HEK293 (cell line): ENCODE data around the gene UHRF1.

Source experiments
- CTCF ChIA-PET: fragments of 350-600 bp; formaldehyde crosslinking; extraction: SDS; loops from one replicate; lab custom pipeline; 2021; ENCODE audit warnings: antibody characterized with exemption; lab: Yijun Ruan, JAX
- POLR2A ChIA-PET: fragments of 300-600 bp; formaldehyde crosslinking; extraction: SDS; loops from one replicate; lab custom pipeline; 2020; ENCODE audit warnings: antibody characterized with exemption, inconsistent platforms; lab: Yijun Ruan, JAX
- H3K27ac ChIP-seq: fragments of 200-500 bp; sonication (Bioruptor generic); 2 replicates; pipeline ENCODE4 v1.5.1; 2014; ENCODE audit warnings: low read depth, low read length, control low read depth, inconsistent platforms; ENCODE audit errors: extremely low read depth
- H3K36me3 ChIP-seq, 2 experiments: fragments of 200-500 bp in 1 of 2; sonication (Bioruptor generic) in 1 of 2; 1 replicate in 1 of 2; 2 replicates in 1 of 2; pipeline ENCODE4 v1.5.1; 2014 to 2017; ENCODE audit warnings: inconsistent platforms in 2 of 2, low read length in 2 of 2; ENCODE audit not compliant: control insufficient read depth in 2 of 2, insufficient read depth in 1 of 2
- H3K4me1 ChIP-seq: fragments of 200-500 bp; sonication (Bioruptor generic); 2 replicates; pipeline ENCODE4 v1.5.1; 2014; ENCODE audit warnings: mild to moderate bottlenecking, low read length, inconsistent platforms; ENCODE audit not compliant: control insufficient read depth, insufficient read depth
- H3K4me3 ChIP-seq: 2 replicates; pipeline ENCODE4 v1.5.1; 2011; ENCODE audit warnings: low read depth, mild to moderate bottlenecking, control low read depth, low read length, moderate library complexity
- H3K9me3 ChIP-seq: fragments of 200-500 bp; sonication (Bioruptor generic); 2 replicates; pipeline ENCODE4 v1.5.1; 2014; ENCODE audit warnings: low read depth, low read length, inconsistent platforms; ENCODE audit not compliant: control insufficient read depth, insufficient read depth
- EGR2 ChIP-seq: fragments of 450-650 bp; formaldehyde crosslinking; IDR thresholded peaks from 2 replicates; pipeline ENCODE4 v1.5.1; 2016; ENCODE audit warnings: low read depth, missing biosample characterization, missing genetic modification characterization
- SALL2 ChIP-seq: fragments of 450-650 bp; formaldehyde crosslinking; IDR thresholded peaks from 2 replicates; pipeline ENCODE4 v1.5.0; 2017; ENCODE audit warnings: missing biosample characterization, mild to moderate bottlenecking, missing genetic modification characterization, borderline replicate concordance
- TRIM28 ChIP-seq: IDR thresholded peaks from 2 replicates; pipeline ENCODE4 v1.6.1; 2011; ENCODE audit warnings: low read length, control low read depth, borderline replicate concordance
- ZBTB17 ChIP-seq: fragments of 450-650 bp; formaldehyde crosslinking; IDR thresholded peaks from 2 replicates; pipeline ENCODE4 v1.5.1; 2016; ENCODE audit warnings: missing biosample characterization, missing genetic modification characterization
- ZBTB48 ChIP-seq: fragments of 450-650 bp; formaldehyde crosslinking; IDR thresholded peaks from 2 replicates; pipeline ENCODE4 v1.5.1; 2016; ENCODE audit warnings: missing biosample characterization, missing genetic modification characterization
- ZIC2 ChIP-seq: fragments of 450-650 bp; formaldehyde crosslinking; IDR thresholded peaks from 2 replicates; pipeline ENCODE4 v1.5.1; 2016; ENCODE audit warnings: missing biosample characterization, missing genetic modification characterization
- ZNF302 ChIP-seq: fragments of 450-650 bp; formaldehyde crosslinking; IDR thresholded peaks from 2 replicates; pipeline ENCODE4 v1.5.1; 2016; ENCODE audit warnings: missing biosample characterization, missing genetic modification characterization, low read depth
- ZNF558 ChIP-seq: fragments of 450-650 bp; formaldehyde crosslinking; IDR thresholded peaks from 2 replicates; pipeline ENCODE4 v1.5.1; 2016; ENCODE audit warnings: missing biosample characterization, missing genetic modification characterization
- ZNF600 ChIP-seq: fragments of 450-650 bp; formaldehyde crosslinking; IDR thresholded peaks from 2 replicates; pipeline ENCODE4 v1.5.1; 2016; ENCODE audit warnings: missing biosample characterization, missing genetic modification characterization
- ZNF658 ChIP-seq: fragments of 450-650 bp; formaldehyde crosslinking; IDR thresholded peaks from 2 replicates; pipeline ENCODE4; 2016; ENCODE audit warnings: missing biosample characterization, missing genetic modification characterization
- TF ChIP-seq, protein P1 (sequence below): fragments of 450-650 bp; IDR thresholded peaks from 2 replicates; pipeline ENCODE4 v1.5.1; 2018; ENCODE audit warnings: missing biosample characterization, missing genetic modification characterization
- TF ChIP-seq, protein P2 (sequence below): fragments of 450-650 bp; formaldehyde crosslinking; IDR thresholded peaks from 2 replicates; pipeline ENCODE4 v1.5.1; 2016; ENCODE audit warnings: missing biosample characterization, missing genetic modification characterization
- TF ChIP-seq, protein P3 (sequence below): fragments of 450-650 bp; formaldehyde crosslinking; IDR thresholded peaks from 2 replicates; pipeline ENCODE4 v1.5.1; 2016; ENCODE audit warnings: missing biosample characterization, missing genetic modification characterization
- TF ChIP-seq, protein P4 (sequence below): fragments of 450-650 bp; formaldehyde crosslinking; IDR thresholded peaks from 2 replicates; pipeline ENCODE4 v1.5.1; 2016; ENCODE audit warnings: missing biosample characterization, missing genetic modification characterization
- TF ChIP-seq, protein P5 (sequence below): fragments of 450-650 bp; formaldehyde crosslinking; IDR thresholded peaks from 2 replicates; pipeline ENCODE4 v1.5.1; 2016; ENCODE audit warnings: missing biosample characterization, missing genetic modification characterization, borderline replicate concordance

UHRF1 gene

DNA sequence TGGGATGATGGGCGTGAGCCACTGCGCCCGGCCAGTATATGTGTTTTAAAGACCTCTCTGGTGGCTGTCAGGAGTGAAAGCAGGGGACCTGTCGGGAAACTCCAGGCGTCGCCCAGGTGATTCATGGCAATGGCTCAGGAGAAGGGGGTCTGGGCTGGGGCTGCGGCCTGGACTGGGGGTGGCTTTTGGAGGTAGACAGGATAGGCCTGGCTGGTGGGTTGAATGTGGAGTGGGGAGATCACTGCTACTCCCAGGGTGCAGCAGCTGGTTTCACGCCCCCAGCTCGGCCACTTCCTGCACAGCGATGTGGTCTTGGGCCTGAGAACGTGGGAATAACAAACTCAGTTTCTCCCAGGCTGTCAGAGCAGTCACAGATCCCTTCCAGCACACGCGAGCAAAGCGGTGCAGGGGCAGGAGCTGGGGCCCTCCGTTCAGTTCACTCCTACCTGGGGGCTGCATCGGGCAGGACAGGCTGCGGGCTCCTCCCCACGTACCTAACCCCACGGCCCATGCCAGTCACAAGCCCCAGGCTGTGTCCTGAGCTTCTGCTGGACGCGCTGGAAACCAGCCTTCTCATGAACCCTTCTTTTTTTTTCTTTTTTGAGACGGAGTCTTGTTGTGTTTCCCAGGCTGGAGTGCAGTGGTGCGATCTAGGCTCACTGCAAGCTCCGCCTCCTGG lies 78.5 kb downstream of the UHRF1 start:
- TF ChIP-seq ZNF658 (tag by site-specific recombination) (no peak), EGR2 (tag by site-specific recombination) (peak; percentile 33; the same call in 1 of the 2 replicates), ZNF600 (tag by site-specific recombination) (peak; percentile 79)
- ChIA-PET CTCF (interaction anchor here (0.8 to 3.7 kb wide), 4 partner anchors 14 to 42 kb away, joined by 5 to 21 read pairs (median 5); no protein-coding TSS in a partner anchor), POLR2A (interaction anchor here (0.6 to 0.9 kb wide), 2 partner anchors 19 to 73 kb away, joined by 3 to 4 read pairs; partner anchors contain the start of gene KDM4B)
- no peaks in the 10 kb centered on the region for H3K36me3 ChIP-seq
- H3K4me3 ChIP-seq: no peak overlapping the region
- H3K27ac ChIP-seq: no peak overlapping the region
- H3K9me3 ChIP-seq: no peaks in the 10 kb centered on the region
- peaks cover 16% of the 10 kb centered on the region for H3K4me1 ChIP-seq

DNA sequence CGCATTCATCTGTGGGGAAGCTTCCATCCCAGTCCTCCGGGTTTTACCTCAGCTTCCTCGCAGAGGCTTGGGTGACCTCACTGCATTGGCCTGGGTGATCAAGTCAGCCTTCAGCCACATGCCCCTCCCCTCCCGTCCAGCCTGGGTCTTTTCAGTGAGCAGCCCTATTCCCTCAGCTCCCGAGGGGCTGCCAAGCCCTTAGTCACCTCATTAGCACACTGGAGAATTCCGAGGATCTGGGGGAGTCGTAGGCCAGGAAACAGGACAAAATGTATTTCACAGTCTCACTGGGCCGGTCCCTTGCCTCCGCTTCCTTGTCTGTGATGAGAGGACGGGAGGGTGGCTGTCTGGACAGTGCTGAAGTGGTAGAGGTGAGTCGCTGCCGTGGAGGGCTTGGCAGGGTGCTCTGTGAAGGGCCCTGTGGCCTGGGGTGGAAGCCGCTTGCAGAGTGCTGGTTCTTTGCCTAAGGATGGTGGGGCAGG lies 79.5 kb downstream of the UHRF1 start:
- Histone ChIP-seq H3K36me3 (peaks cover 0 to 8% of the 10 kb centered on the region in 2 experiments; a peak in 1 of 3 replicates), H3K9me3 (no peaks in the 10 kb centered on the region), H3K4me1 (peaks cover 12% of the 10 kb centered on the region)
- TF ChIP-seq ZBTB17 (tag by site-specific recombination) (peak; percentile 18; the same call in 1 of the 2 replicates), ZNF558 (tag by site-specific recombination) (no peak), TRIM28 (no peak), ZBTB48 (tag by site-specific recombination) (peak; percentile 52; the same call in 1 of the 2 replicates), ZNF600 (tag by site-specific recombination) (peak; percentile 66), ZIC2 (tag by site-specific recombination) (peak; percentile 58)
- TF ChIP-seq, protein P1, sequence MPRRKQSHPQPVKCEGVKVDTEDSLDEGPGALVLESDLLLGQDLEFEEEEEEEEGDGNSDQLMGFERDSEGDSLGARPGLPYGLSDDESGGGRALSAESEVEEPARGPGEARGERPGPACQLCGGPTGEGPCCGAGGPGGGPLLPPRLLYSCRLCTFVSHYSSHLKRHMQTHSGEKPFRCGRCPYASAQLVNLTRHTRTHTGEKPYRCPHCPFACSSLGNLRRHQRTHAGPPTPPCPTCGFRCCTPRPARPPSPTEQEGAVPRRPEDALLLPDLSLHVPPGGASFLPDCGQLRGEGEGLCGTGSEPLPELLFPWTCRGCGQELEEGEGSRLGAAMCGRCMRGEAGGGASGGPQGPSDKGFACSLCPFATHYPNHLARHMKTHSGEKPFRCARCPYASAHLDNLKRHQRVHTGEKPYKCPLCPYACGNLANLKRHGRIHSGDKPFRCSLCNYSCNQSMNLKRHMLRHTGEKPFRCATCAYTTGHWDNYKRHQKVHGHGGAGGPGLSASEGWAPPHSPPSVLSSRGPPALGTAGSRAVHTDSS (tag by site-specific recombination): no peak
- TF ChIP-seq, protein P2, sequence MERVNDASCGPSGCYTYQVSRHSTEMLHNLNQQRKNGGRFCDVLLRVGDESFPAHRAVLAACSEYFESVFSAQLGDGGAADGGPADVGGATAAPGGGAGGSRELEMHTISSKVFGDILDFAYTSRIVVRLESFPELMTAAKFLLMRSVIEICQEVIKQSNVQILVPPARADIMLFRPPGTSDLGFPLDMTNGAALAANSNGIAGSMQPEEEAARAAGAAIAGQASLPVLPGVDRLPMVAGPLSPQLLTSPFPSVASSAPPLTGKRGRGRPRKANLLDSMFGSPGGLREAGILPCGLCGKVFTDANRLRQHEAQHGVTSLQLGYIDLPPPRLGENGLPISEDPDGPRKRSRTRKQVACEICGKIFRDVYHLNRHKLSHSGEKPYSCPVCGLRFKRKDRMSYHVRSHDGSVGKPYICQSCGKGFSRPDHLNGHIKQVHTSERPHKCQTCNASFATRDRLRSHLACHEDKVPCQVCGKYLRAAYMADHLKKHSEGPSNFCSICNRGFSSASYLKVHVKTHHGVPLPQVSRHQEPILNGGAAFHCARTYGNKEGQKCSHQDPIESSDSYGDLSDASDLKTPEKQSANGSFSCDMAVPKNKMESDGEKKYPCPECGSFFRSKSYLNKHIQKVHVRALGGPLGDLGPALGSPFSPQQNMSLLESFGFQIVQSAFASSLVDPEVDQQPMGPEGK (tag by site-specific recombination): 0 out of 2 replicates have a peak, but pooled peaks have one; percentile 47
- TF ChIP-seq, protein P3, sequence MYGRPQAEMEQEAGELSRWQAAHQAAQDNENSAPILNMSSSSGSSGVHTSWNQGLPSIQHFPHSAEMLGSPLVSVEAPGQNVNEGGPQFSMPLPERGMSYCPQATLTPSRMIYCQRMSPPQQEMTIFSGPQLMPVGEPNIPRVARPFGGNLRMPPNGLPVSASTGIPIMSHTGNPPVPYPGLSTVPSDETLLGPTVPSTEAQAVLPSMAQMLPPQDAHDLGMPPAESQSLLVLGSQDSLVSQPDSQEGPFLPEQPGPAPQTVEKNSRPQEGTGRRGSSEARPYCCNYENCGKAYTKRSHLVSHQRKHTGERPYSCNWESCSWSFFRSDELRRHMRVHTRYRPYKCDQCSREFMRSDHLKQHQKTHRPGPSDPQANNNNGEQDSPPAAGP (tag by site-specific recombination): 0 out of 2 replicates have a peak, but pooled peaks have one; percentile 44
- TF ChIP-seq, all 188 proteins: peak for 6
- ChIA-PET CTCF (interaction anchor here (0.8 to 3.7 kb wide), 5 partner anchors 13 to 42 kb away, joined by 4 to 21 read pairs (median 5); no protein-coding TSS in a partner anchor), POLR2A (interaction anchor here (0.6 to 0.9 kb wide), 3 partner anchors 20 to 74 kb away, joined by 3 to 4 read pairs (median 3); partner anchors contain the start of gene KDM4B)
- H3K27ac ChIP-seq: no peak overlapping the region
- no peak overlapping the region for H3K4me3 ChIP-seq

DNA sequence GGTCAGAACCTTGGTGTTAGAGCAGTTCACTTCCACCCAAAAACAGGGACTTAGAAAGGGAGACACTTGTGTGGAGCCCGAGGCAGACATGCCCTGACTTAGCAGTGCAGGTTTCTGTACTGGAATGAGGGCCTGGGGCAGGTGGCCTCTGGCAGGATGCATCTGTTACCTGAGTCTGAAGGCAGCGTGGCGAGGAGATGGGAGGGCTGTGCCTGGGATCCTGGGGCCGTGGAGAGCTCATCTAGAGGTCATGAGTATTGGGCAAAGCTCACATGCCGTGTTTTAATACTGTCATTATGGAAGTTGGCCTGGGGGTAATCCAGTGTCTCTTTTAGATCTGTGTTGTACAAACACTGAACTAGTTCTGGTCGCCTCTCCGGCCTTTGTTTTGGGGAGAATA lies 81.0 kb downstream of the UHRF1 start:
- peaks cover 0 to 8% of the 10 kb centered on the region in 2 experiments; a peak in 1 of 3 replicates for H3K36me3 ChIP-seq
- no peak overlapping the region for H3K27ac ChIP-seq
- ChIA-PET CTCF (interaction anchor here (0.6 to 1.1 kb wide), 3 partner anchors 10 to 35 kb away, joined by 4 to 10 read pairs (median 5); no protein-coding TSS in a partner anchor), POLR2A (no interaction called here)
- no peaks in the 10 kb centered on the region for H3K9me3 ChIP-seq
- no peak overlapping the region for H3K4me3 ChIP-seq
- H3K4me1 ChIP-seq: peaks cover 2% of the 10 kb centered on the region; the same call in 1 of the 2 replicates
- TF ChIP-seq, protein P4, sequence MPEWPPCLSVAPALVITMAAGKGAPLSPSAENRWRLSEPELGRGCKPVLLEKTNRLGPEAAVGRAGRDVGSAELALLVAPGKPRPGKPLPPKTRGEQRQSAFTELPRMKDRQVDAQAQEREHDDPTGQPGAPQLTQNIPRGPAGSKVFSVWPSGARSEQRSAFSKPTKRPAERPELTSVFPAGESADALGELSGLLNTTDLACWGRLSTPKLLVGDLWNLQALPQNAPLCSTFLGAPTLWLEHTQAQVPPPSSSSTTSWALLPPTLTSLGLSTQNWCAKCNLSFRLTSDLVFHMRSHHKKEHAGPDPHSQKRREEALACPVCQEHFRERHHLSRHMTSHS (tag by site-specific recombination): no peak
- TF ChIP-seq ZNF302 (no peak), SALL2 (tag by site-specific recombination) (no peak)
- TF ChIP-seq, protein P5, sequence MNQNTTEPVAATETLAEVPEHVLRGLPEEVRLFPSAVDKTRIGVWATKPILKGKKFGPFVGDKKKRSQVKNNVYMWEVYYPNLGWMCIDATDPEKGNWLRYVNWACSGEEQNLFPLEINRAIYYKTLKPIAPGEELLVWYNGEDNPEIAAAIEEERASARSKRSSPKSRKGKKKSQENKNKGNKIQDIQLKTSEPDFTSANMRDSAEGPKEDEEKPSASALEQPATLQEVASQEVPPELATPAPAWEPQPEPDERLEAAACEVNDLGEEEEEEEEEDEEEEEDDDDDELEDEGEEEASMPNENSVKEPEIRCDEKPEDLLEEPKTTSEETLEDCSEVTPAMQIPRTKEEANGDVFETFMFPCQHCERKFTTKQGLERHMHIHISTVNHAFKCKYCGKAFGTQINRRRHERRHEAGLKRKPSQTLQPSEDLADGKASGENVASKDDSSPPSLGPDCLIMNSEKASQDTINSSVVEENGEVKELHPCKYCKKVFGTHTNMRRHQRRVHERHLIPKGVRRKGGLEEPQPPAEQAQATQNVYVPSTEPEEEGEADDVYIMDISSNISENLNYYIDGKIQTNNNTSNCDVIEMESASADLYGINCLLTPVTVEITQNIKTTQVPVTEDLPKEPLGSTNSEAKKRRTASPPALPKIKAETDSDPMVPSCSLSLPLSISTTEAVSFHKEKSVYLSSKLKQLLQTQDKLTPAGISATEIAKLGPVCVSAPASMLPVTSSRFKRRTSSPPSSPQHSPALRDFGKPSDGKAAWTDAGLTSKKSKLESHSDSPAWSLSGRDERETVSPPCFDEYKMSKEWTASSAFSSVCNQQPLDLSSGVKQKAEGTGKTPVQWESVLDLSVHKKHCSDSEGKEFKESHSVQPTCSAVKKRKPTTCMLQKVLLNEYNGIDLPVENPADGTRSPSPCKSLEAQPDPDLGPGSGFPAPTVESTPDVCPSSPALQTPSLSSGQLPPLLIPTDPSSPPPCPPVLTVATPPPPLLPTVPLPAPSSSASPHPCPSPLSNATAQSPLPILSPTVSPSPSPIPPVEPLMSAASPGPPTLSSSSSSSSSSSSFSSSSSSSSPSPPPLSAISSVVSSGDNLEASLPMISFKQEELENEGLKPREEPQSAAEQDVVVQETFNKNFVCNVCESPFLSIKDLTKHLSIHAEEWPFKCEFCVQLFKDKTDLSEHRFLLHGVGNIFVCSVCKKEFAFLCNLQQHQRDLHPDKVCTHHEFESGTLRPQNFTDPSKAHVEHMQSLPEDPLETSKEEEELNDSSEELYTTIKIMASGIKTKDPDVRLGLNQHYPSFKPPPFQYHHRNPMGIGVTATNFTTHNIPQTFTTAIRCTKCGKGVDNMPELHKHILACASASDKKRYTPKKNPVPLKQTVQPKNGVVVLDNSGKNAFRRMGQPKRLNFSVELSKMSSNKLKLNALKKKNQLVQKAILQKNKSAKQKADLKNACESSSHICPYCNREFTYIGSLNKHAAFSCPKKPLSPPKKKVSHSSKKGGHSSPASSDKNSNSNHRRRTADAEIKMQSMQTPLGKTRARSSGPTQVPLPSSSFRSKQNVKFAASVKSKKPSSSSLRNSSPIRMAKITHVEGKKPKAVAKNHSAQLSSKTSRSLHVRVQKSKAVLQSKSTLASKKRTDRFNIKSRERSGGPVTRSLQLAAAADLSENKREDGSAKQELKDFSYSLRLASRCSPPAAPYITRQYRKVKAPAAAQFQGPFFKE (tag by site-specific recombination): no peak
